Activated T-cell treated with anti-CD3 and anti-CD28 coated beads for 1 hour (primary cell): ENCODE measurements around the gene BIRC6.
"Not testable (repeated sequence)": the region's sequence is repeated elsewhere in the genome, so short reads cannot be mapped to it uniquely, and the experiment has no call there.

Experiments
- DNase-seq: peaks from one replicate; pipeline ENCODE4 v3.0.0-alpha.2; 2020; ENCODE audit warnings: low read depth

BIRC6 gene

DNA sequence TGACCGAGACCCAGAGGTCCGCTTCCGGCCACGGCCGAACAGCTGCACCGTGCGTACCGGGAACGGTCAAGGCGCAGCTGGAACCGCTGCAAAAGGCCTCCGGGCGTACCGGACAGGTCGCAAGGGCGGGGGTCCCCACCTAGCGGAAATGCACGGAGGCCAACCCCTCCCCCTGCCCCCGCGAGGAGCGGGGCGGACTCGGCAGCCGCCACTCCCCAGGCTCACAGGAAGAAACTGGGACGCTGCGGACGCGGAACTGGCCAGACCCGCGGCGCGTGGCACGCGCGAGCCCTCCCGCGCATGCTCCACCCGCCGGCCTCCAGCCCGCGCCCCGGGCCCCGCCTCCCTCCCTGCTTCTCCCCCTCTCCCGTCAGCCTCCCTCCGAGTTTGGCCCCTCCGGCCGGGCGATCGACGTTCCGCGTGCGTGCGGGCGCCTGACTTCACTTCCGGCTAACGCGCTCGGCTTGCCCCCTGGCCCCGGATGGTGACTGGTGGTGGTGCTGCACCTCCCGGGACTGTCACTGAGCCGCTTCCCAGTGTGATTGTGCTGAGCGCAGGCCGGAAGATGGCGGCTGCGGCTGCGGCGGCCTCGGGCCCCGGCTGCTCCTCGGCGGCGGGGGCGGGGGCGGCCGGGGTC is at the start of gene BIRC6:
BIRC6 (plus strand) TSS at position 343 of the 637 bp plus-strand sequence; CDS start at position 482, 139 bp downstream.
- peak; percentile 82 for DNase-seq

DNA sequence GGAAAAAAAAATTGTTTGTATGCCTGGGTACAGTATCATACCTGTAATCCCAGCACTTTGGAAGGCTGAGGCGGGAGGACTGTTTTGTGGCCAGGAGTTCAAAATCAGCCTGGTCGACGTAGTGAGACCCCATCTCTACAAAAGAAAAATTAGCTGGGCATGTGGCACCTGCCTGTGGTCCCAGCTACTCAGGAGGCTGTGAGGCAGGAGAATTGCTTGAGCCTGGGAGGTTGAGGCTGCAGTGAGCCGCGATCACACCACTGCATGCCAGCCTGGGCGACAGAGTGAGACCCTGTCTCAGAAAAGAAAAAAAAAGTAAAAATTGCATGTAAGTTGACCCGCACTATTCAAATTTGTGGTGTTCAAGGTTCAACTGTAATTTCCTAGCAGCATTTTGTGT is 46.2 kb upstream of the BIRC6 start:
- no peak for DNase-seq

- no peak for DNase-seq
Observed at GRCh38 chr2:32314886-32315285, 41.9 kb upstream of the BIRC6 start.

- DNase-seq, result not testable (repeated sequence)
Observed at GRCh38 chr2:32328679-32329078, 28.1 kb upstream of the BIRC6 start.

GRCh38 chr2:32329180-32329980 is 27.4 kb upstream of the BIRC6 start:
- DNase-seq, result not testable (repeated sequence)

DNA sequence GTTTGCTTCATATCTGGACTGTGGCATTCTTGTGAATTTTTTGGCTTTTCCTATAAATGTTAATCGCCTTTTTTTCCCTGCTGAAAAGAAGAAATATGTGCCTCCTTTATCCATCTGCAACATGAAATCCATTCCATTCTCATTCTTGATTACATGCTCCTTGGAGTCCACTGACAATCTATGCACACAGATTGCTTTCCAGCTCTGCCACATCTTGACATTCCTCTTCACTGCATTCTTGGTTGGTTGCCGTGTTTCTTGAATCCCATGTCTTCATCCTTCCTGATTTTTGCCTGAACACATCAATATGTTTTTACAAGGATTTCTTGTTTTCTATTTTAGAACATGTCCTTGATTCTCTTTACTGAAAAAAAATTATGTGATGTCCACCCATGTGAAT is 26.7 kb upstream of the BIRC6 start:
- no peak for DNase-seq

GRCh38 chr2:32342801-32343200 is 14.0 kb upstream of the BIRC6 start:
- no peak for DNase-seq

GRCh38 chr2:32350797-32351196 is 6.0 kb upstream of the BIRC6 start:
- not testable (repeated sequence) for DNase-seq

GRCh38 chr2:32355976-32356680 is 695 bp upstream of the BIRC6 start:
- no peak for DNase-seq

GRCh38 chr2:32357318-32358110 is 691 bp downstream of the BIRC6 start:
- peak; percentile 5 for DNase-seq

DNA sequence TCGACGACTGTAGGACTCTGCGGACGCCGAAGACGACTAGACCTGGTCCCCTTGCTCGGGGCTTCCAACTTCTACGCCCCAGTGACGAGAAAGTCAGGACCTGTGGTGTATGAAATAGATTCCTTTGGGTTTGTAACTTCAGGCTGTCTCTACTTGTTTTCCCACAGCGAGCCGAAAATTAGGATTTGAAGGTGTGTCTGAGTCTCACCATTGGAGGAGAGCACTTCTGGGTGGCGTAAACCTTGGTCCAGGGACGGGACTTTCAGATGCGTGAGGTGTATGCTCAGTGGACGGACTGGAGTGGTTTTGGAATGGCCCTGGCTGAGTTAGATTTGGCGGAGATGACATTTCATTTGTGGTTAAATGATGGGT is 1.3 kb downstream of the BIRC6 start:
- peak; percentile 5 for DNase-seq

GRCh38 chr2:32360416-32360815 is 3.6 kb downstream of the BIRC6 start:
- DNase-seq, result no peak

GRCh38 chr2:32362997-32363396 is 6.2 kb downstream of the BIRC6 start:
- not testable (repeated sequence) for DNase-seq

DNA sequence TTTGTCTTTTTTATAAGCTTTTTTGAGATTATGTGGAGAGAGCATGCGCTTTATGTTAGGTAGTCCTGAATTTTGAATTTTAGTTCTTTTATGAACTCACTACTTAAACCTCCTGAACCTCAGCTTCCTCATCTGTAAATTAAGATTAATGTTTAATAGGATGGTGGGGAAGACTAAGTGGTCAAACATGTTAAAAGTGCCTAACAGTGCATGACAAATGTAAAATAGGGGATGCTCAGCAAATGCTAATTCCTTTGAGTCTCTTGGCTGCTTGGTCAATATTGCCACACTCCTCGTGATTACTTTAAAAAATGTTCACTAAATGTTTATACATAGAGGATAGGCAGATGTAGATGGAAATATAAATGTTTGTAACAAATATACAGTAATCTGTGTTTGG is 6.8 kb downstream of the BIRC6 start:
- DNase-seq, result no peak

- DNase-seq, result not testable (repeated sequence)
Observed at GRCh38 chr2:32364290-32364689, 7.5 kb downstream of the BIRC6 start.

- DNase-seq, result not testable (repeated sequence)
Observed at GRCh38 chr2:32365679-32366078, 8.9 kb downstream of the BIRC6 start.

DNA sequence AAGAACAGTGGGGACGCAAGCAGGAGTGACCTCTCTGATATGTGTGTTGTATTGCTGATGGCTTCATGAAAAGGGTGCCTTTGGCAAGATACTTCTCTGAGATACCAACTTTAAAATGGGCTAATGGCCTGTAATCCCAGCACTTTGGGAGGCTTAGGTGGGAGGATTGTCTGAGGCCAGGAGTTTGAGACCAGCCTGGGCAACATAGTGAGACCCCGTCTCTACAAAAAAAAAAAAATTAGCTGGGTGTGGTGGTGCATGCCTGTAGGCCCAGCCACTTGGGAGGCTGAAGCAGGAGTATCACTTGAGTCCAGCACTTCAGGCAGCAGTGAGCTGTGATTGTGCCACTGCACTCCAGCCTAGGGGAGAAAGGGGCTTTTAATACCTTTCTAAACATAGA is 9.8 kb downstream of the BIRC6 start:
- DNase-seq, result no peak

- no peak for DNase-seq
Observed at GRCh38 chr2:32369222-32369621, 12.4 kb downstream of the BIRC6 start.

DNA sequence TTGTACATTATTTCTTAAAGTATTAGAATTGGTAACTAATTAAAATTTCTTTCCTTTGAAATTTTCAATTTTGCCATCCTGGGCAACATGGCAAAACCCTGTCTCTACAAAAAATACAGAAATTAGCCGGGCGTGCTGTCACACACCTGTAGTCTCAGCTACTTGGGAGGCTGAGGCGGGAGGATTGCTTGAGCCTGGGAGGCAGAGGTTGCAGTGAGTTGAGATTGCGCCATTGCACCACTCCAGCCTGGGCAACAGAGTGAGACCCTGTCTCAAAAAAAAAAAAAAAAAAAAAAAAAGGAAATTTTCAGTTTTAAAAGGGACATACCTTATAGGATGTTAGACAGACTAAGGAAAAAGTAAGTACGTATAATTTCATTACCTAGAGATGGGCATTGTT is 14.1 kb downstream of the BIRC6 start:
- DNase-seq, result not testable (repeated sequence)

GRCh38 chr2:32372519-32373182 is 15.8 kb downstream of the BIRC6 start:
- no peak for DNase-seq

- no peak for DNase-seq
Observed at GRCh38 chr2:32375228-32375892, 18.5 kb downstream of the BIRC6 start.
